NCI-H2107 treated with DMSO at 0.1 percent for 48 hours (cell line): ENCODE results near the gene SLC35D1.
"Not testable (repeated sequence)": the region's sequence is repeated elsewhere in the genome, so short reads cannot be mapped to it uniquely, and the experiment has no call there.

Source experiments
- DNase-seq: peaks from one replicate; lab custom pipeline; 2025; ENCODE audit not compliant: unreplicated experiment; lab: John Stamatoyannopoulos, UW

SLC35D1 gene

DNA sequence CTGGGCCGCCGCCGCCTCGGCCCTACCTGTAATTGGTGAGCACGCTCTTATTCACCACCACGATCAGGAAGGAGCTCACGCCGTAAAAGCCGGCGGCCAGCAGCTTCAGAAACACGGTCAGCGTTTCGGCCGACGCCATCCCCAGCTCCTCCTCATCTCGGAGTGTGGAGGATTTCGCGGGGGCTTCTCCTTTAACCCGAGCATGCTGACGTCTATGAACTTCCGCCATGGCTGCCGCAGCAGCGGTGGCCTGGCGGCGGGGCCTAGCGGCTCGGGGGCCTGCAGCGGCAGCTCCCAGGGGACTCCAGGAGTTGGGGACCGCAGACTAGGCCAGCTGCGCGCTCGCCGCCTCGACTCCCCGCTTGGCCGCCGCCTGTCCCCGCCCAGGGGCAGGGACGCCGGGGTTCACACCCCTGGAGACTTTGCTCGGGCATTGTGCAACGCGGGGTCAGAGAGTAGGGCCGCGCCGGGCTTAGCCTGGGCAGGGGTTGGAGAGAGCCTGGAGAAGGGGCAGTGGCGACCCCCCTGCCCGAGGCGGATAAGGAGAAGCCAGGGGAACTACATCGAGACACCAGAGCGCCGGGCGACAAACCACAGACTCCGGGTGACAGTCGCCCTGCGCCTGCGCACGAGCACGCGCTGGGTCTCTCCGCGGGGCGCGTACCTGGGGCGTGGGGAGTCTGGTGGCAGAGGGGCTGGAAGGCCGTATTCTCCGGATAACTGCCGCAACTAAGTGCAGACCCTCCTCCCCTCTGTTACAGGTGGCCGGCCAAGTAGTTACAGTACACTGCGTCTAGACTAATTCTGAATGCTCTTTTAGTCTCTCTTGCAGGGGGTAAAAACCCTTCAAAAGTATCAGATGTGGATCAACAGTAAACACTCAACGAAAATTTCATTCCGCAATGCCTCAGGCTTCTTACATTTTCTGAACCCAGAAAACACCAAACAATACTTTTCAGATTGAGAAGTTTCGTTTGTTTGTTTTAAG is at the start of gene SLC35D1:
TSS of gene SLC35D1 (minus strand) at position 364 of the 988 bp plus-strand sequence. CDS start at position 229, 135 bp downstream.
- peak; percentile 63 for DNase-seq

DNA sequence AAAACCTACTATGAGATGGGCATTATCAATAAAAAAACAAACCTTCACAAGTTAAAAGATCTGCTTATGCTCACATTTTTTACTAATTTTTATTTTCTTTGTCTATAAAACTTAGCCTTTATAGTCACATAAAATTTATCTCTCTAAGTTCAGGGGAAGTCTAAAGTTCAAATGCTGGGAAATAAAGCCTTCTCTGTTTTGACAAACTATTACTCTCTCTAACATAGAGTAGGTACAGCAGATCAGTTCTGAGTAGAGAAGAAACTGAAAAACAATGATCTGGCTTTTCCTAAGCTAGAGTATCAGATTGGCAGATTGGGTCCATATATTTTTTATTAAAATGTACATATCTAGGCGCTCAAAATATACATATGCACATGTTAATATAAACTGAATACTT is 49.6 kb upstream of the SLC35D1 start:
- DNase-seq, result no peak

DNA sequence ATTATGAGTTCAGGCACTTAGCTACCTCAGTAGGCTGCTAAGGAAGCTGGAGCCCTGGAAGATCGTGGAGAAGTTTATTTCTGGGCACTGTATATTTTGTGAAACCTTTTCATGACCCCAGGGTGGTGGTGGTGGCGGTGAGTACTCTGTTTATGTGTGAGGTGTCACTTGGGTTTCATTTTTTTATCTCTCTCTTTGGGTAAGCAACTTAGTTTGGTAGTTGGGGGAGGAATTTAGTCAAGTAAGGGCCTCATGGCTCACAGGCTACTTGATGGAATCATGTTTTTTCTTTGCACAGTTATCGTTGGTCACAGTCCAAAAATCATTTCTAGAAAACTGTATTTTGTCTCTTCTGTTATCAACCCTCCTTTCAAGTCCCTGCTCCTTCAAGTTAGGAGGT is 46.9 kb upstream of the SLC35D1 start:
- no peak for DNase-seq

DNA sequence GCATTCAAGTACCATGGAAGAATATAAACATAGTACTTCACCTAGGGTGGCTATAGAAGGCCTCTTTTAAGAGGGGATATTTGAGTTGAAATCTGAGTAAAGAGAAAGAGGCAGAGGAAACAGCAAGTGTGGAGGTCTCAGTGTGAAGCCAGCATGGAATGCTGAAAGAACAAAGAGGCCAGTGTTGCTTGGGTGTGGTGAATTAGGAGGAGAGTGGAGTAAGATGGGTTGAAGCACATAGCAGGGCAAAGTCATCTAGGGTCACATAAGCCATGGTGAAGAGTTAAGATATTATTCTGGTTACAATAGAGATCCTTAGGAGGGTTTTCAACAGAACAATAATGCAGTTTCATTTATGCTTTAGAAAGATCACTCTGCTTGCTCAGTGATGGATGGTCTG is 43.4 kb upstream of the SLC35D1 start:
- peak; percentile 73 for DNase-seq

DNA sequence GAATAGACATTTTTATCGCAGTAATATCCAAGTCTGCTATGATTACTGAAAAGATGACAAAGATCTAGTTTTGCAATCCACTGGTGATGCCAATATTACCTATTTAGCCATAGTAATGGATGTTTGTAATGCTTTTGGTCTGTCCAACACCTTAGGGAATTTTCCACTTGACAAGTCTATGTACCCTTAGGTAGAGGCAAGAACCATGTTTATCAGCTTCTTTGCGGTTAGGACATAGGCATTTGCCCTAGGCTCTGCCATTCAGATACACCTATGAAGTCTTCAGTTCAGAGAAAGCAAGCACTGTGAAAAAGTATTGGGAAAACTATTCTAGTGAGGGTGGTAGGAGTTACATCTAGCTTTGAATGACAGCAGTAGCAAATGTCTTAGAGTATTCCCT is 40.2 kb upstream of the SLC35D1 start:
- no peak for DNase-seq

DNA sequence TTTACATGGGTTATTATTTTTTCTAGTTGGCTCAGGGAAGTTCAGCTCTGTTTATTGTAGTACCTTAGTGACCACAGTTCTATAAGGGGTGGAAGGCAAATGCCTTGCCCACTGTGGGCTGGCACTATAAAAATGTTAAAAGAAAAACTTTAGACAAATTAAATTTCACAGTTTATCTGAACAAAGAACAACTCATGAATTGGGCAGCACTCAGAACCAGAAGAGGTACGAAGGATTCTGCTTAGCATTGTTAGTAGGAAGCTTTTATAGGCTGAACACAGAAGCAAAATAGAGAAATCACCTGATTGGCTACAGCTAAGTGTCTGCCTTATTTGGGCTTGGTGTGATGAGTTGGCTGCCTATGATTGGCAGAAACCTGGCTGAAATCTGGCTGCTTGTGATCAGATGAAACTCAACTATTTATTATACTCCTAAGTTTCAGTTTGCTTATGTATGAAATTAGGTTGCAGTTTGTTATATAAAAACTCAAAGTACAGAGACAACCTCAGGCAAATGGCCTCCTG is 35.8 kb upstream of the SLC35D1 start:
- DNase-seq, result no peak

DNA sequence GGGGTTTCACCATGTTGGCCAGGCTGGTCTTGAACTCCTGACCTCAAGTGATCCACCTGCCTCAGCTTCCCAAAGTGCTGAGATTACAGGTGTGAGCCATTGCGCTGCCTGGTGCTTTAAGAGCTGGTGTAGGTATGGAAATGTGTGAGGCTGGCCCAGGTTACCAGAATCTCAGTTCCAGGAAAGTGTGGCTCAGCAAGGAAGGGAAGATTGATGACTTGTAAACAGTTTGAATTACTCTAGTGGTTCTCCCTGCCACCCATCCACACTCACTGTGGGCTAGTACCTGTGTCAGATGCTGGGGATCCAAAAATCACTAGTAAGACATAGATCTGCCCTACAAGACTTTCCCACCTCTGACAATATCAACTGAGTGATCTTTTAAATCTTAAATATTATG is 34.5 kb upstream of the SLC35D1 start:
- DNase-seq, result no peak

DNA sequence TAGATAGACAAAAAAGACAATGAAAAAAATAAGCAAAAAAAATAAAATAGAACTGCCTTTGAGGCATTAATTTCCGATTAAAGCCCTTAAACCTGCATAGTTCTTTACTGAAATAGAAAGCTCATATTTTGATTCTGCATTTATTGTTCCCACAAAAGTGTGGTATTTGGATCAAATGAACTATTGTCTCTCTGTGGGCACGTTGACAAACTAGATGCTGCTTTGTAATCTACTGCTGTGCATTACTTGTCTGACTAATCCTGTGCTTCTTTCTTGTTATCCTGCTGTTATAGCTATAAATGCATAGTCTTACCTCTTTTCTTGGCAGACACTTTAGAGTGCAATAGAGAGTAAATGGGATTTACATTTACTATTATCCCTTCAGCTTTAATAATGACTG is 31.4 kb upstream of the SLC35D1 start:
- DNase-seq, result peak; percentile 54

DNA sequence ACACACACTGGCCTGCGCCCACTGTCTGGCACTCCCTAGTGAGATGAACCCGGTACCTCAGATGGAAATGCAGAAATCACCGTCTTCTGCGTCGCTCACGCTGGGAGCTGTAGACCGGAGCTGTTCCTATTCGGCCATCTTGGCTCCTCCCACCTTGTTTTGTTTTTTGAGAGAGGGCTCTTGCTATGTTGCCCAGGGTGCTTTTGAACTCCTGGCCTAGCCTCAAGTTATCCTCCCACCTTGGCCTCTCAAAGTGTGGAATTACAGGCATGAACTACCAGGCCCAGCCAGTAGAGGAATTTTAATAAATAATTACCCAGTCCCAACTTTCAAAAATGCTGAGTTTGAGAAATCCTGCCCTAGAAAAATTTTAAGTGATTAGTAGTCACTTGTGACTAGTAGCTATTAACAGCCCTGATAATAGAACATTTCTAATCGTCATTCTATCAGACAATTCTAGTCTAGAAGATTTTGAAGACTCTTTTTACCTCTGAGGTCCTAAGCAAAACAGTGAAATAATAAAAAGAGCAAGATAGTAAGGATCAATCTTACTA is 30.9 kb upstream of the SLC35D1 start:
- DNase-seq, result no peak

DNA sequence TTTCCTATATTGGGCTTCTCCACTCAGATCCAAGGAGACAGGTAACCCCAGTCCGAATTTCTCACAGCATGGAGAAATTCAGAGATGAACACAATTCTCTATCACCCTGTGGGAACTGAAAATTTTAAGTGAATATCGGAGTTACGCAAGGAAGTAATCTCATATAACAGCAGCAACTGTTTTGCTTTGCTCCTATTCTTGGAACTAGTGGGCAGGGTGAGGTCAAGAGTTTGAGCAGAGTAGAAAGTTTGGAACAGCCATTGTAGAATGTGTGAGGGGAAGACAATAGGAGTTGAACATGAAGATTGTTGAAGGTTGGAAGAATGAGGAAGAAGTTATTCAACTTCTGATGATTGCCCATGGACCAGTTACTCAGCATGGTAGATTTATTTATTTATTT is 24.3 kb upstream of the SLC35D1 start:
- no peak for DNase-seq

DNA sequence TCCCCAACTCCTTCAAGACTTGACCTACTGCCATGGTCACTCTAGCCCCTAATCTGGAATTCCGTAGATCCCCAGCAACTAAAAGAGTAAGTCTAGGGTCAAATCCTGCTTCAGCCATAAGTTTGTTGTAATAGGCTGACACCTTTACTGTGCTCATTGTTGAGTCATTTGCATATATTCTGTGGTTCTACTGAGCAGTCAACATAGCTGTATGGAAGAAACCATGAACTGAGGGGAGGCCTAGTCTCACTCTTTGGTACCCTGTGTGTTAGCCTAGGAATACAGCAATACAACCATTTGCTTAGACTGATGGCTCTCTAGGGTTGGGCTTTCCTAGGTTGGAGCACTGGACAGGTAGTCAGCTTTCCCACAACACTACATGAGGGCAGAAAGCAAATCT is 23.6 kb upstream of the SLC35D1 start:
- no peak for DNase-seq

DNA sequence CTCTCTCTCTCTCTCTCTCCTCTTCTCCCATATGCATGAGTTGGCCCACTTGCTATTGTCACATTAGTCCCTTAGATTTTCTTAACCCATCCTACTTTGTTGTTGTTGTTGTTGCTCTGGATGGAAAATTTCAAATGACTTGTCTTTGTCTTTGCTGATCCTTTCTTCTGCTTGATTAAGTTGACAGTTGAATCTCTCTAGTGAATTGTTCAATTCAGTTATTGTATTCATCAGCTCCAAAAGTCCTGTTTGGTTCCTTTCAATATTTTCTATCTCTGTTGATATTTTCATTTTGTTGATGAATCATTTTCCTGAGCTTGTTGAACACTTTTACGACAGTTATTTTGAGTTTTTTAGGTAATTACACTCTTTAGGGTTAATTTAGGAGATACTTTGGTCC is 18.8 kb upstream of the SLC35D1 start:
- DNase-seq, result no peak

DNA sequence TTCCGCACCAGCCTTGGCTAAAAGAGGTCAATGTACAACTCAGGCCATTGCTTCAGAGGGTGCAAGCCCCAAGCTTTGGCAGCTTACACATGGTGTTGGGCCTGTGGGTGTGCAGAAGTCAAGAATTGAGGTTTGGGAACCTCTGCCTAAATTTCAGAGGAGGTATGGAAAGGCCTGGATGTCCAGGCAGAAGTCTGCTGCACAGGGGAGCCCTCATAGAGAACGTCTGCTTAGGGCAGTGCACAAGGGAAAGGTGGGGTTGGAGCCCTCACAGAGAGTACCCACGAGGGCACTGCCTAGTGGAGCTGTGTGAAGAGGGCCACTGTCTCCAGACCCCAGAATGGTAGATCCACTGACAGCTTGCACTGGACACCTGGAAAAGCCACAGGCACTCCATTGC is 13.7 kb upstream of the SLC35D1 start:
- DNase-seq, result not testable (repeated sequence)

DNA sequence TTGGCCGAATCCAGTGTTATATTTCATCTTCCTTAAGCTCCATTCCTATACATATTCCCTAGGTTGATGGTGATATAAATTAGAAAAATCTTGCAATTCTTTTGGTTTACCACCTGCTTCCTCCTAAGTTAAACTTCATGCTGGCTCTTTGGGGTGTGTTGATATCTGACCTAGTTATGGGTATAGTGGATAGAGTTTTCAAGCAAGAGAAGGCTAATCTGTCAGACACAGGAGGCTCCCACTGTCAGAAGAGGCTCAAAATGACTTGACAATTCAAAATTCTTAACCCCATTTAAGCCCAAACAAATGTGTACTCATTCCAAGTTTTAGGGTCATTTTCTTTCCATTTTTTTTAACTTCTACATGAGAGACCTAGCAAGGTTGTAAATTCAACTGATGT is 8.5 kb upstream of the SLC35D1 start:
- DNase-seq, result no peak

DNA sequence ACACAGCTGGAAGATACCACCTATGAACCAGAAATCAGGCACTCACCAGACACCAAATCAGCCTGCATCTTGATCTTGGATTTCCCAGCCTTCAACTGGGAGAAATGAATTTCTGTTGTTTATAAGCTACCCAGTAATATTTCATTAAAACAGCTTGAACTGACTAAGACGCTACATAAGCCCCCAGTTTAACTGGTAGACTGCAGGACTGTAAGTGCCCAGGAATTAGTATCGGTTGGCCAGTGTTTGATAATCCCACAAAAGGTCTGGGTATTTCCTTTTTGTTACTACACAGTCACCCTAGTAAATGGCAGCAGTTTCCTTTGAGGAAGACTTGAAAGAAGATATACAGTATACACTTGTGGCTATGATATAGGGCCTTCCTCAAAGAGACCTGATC is 7.3 kb upstream of the SLC35D1 start:
- no peak for DNase-seq

DNA sequence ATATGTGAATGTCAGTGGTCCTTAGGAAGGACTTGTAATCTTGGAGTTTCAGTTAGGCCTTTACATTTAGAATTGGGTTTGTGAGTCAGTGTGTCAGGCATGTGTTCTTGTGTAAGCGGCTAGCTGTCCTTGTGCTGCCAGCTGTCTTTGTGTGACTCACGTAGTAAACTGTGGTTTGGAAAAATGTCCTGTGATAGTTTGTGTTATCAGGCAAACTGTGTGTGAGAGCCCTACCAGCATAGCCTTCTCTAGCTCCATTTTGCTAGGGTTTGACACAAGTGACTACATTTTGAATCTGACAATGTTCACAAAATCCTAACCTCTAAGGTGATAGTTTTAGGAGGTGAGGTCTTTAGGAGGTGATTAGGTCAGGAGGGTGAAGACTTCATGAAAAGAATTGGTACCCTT is 6.9 kb upstream of the SLC35D1 start:
- no peak for DNase-seq

DNA sequence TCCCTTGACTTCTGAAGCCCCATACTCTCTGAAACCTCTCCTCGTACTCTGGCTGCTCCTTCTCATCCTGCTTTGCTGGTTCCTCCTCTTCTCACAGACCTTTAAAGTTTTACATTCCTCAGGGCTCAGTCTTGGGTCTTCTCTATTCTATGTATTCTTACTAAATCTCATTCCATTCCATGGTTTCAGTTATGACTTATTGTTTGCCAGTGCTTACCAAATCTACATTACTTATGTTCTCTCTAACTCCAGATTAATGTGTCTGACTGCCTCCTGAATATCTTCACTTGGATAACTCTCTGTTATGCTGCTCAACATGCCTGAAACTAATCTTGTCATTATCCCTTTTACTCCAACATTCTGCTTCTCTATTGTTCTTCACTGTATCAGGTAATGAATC is 5.4 kb upstream of the SLC35D1 start:
- no peak for DNase-seq

DNA sequence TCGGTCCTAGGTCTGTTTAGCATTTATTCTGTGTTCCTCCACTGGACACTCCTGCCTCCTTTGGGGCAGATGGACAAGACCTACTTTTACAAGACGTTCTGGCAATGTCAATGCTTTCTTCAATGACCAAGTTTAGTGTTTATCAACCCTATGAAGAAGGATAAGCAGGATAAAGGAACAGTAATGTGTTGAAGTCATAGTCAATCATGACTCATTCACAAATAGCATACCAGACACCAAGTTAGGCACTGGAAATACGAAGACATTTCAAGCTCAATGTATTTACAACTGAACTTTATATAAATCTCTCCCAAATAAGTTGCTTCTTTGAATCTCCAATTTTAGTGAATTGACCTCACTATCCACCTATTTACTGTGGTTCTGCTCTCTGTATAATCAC is 4.8 kb upstream of the SLC35D1 start:
- no peak for DNase-seq

DNA sequence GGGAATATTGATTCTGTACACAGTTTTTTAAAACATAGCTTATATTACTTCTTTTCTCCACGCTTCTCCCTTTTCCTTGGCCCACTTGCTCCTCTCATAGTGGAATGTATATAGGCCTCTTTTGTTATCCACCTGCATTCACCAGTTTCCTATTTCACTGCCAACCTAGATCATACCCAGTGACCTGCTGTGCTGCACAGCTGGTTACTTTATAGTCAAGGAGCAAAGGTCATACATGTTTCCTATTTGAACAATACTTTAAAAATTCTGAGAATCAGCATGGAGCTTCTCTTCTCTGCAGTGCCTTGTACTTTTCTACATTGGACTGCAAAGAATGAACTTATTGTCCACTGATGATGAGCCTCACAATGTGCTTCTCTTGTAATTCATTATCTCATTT is 4.3 kb upstream of the SLC35D1 start:
- peak; percentile 70 for DNase-seq

DNA sequence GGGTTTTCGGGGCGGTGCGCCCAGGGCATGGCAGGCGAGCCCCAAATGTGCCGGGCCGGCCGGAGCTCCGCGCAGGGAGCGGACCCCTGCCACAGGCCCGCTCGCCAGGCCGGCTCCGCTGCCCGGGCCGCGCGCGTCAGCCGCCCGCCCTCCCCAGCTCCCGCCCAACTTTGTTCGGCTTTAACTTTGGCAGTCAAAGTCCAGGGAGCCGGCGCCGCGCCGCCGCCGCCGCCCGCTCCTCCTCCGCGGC is 488 bp downstream of the SLC35D1 start:
- DNase-seq, result no peak

DNA sequence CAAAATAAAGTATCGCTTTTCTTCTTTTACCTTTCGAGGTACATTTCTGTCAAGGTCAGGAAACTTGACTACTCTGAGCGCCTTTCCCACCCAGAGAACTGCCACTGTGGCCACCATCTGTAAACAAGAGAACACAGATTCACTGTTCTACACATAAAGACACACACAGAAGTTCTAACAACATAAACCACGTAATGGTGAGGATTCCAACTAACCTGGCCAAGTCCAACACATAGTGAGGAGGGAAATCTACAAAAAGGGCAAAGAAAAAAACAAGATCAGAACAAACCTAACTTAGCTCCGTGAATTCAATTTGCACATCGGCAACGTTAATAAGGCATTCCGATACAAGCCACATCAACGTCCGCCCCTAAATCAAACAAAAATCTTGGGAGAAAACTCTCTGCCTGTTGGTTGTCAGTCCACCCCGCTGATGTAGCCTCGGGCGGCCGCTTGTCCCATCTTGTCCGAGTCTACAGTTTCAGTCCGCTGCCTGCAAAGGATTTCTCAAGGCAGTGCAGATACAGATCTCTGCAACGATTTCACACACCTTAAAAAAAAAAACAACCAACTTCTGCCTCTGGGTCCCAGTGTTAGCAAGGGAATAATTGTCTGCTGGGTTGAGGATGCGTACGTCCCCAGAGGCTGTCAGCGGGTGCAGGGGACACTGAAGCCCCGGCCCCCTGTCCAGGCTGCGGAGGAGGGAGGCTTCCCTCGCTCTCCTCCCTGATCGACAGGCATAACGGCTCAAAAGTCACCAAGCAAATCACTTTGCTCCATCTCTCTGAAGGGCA is 1.0 kb downstream of the SLC35D1 start:
- no peak for DNase-seq

DNA sequence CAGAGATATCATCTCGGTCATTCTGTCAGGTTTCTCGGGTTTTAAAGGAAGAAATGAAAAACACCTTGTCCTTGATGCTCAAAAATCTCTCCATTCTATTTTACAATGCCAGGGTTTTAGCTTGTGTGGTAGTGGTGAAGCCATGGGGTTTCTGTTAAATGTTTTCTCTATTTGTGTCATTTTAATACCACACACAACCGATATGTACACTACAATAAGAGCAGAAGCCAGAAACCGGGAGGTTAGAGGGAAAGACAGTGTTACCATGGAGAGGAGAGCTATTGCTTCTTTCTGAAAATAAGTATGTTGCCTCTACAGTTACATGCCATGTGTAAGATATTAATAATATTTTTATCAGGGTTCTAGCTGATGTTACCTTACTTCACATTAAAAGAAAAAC is 2.8 kb downstream of the SLC35D1 start:
- no peak for DNase-seq
